Measurements from ENCODE around the gene ATP10A.

DNA sequence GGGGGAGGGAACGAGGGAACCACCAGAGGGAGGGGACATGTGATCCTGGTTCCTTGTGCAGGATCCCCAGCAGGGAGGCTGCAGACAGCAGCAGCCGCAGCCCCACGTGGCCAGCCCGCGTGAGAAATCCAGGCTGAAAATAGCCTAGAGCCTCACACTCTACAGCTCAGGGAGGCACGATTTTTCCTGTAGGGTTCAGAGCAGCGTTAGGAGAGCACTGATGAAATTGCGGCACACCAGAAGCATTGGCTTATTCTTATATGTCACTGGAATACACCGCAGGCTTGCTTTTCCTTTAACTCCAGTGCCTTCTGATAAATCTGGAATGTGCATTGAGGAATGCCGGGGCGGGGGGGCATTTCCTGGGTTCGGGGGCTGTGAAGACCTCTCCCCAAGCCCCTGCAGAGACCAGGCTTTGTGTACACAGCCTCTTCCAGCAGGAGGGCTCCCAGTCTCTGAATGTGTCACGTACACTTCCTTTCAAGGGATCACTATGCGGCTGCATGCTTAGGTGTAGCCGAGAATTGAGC, 193.0 kb downstream of the ATP10A start:
- no peak for TF ChIP-seq POLR2A (IDR thresholded peaks at IDR 0.05)
- TF ChIP-seq, protein P1, sequence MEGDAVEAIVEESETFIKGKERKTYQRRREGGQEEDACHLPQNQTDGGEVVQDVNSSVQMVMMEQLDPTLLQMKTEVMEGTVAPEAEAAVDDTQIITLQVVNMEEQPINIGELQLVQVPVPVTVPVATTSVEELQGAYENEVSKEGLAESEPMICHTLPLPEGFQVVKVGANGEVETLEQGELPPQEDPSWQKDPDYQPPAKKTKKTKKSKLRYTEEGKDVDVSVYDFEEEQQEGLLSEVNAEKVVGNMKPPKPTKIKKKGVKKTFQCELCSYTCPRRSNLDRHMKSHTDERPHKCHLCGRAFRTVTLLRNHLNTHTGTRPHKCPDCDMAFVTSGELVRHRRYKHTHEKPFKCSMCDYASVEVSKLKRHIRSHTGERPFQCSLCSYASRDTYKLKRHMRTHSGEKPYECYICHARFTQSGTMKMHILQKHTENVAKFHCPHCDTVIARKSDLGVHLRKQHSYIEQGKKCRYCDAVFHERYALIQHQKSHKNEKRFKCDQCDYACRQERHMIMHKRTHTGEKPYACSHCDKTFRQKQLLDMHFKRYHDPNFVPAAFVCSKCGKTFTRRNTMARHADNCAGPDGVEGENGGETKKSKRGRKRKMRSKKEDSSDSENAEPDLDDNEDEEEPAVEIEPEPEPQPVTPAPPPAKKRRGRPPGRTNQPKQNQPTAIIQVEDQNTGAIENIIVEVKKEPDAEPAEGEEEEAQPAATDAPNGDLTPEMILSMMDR (IDR thresholded peaks at IDR 0.05): no peak

Measured in adrenal gland (tissue), 5 donors.